Measurements from ENCODE around the gene CRB3.

Gene CRB3

DNA sequence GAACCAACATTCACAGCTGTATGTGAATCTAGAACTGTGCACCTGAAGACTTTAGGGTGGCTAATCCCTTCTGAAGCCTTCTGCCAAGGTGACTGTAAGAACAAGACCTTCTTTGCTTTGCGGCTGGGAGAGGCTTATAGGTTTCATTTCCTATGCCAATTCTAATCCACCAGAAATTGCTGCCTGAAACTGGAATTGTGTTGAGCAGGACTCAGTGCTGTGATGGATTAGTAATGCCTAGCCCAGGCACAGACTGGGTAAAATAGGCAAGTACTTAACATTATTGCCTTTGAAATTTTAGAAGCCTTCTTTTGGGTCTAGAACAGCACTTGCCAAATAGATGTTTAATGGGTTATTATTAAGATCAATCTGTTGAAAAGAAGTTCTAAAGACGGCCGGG lies 16.0 kb upstream of the CRB3 start:
- DNase-seq (ENCODE audit: low read depth, low spot score) = no peak
- no peak overlapping the region for H3K4me3 ChIP-seq (ENCODE audit: low read depth, low read length)
- TF ChIP-seq, protein P1, sequence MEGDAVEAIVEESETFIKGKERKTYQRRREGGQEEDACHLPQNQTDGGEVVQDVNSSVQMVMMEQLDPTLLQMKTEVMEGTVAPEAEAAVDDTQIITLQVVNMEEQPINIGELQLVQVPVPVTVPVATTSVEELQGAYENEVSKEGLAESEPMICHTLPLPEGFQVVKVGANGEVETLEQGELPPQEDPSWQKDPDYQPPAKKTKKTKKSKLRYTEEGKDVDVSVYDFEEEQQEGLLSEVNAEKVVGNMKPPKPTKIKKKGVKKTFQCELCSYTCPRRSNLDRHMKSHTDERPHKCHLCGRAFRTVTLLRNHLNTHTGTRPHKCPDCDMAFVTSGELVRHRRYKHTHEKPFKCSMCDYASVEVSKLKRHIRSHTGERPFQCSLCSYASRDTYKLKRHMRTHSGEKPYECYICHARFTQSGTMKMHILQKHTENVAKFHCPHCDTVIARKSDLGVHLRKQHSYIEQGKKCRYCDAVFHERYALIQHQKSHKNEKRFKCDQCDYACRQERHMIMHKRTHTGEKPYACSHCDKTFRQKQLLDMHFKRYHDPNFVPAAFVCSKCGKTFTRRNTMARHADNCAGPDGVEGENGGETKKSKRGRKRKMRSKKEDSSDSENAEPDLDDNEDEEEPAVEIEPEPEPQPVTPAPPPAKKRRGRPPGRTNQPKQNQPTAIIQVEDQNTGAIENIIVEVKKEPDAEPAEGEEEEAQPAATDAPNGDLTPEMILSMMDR (IDR thresholded peaks at IDR 0.05; ENCODE audit: low read depth, low read length) = no peak
- in situ Hi-C loops (cut with HindIII; ENCODE audit: low sequenced_read_pairs) = no loop called here

DNA sequence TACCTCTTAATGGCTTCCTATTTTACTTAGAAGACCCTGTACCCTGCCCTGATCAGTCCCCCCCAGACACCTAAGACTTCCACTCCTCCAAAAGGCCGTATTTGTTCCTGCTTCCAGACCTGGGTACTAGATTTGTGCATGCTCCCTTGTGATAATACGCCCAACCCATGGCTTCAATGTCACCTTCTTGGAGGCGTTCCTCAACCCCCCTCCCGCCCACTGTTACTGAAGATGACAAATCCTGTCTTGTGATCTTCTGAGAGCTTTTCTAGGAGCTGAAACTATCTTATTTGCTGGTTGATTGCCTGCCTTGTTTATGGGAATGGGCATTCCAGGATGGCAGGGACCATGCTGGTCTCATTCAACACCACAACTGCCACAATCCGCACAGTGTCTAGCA lies 13.9 kb upstream of the CRB3 start:
- TF ChIP-seq, protein P1 (IDR thresholded peaks at IDR 0.05; ENCODE audit: low read depth, low read length) = no peak
- DNase-seq (ENCODE audit: low read depth, low spot score) = no peak
- H3K4me3 ChIP-seq (ENCODE audit: low read depth, low read length) = no peak overlapping the region
- in situ Hi-C loops (cut with HindIII; ENCODE audit: low sequenced_read_pairs) = no loop called here

- TF ChIP-seq, protein P1 (IDR thresholded peaks at IDR 0.05; ENCODE audit: low read depth, low read length) = no peak
- DNase-seq (ENCODE audit: low read depth, low spot score) = no peak
- no peak overlapping the region for H3K4me3 ChIP-seq (ENCODE audit: low read depth, low read length)
Observed at GRCh38 chr19:6451583-6452222, 12.4 kb upstream of the CRB3 start.

GRCh38 chr19:6452223-6452614 lies 11.9 kb upstream of the CRB3 start:
- in situ Hi-C loops (cut with HindIII; ENCODE audit: low sequenced_read_pairs) = no loop called here
- TF ChIP-seq, protein P1 (IDR thresholded peaks at IDR 0.05; ENCODE audit: low read depth, low read length) = no peak
- no peak for DNase-seq (ENCODE audit: low read depth, low spot score)
- no peak overlapping the region for H3K4me3 ChIP-seq (ENCODE audit: low read depth, low read length)

More at GRCh38 chr19:6451583-6452222, 12.4 kb upstream of the CRB3 start:
- in situ Hi-C loops (cut with HindIII; ENCODE audit: low sequenced_read_pairs) = no loop called here

- no peak for DNase-seq (ENCODE audit: low read depth, low spot score)
- TF ChIP-seq, protein P1 (IDR thresholded peaks at IDR 0.05; ENCODE audit: low read depth, low read length) = no peak
- no peak overlapping the region for H3K4me3 ChIP-seq (ENCODE audit: low read depth, low read length)
- in situ Hi-C loops (cut with HindIII; ENCODE audit: low sequenced_read_pairs) = no loop called here
Observed at GRCh38 chr19:6452899-6453298, 11.2 kb upstream of the CRB3 start.

DNA sequence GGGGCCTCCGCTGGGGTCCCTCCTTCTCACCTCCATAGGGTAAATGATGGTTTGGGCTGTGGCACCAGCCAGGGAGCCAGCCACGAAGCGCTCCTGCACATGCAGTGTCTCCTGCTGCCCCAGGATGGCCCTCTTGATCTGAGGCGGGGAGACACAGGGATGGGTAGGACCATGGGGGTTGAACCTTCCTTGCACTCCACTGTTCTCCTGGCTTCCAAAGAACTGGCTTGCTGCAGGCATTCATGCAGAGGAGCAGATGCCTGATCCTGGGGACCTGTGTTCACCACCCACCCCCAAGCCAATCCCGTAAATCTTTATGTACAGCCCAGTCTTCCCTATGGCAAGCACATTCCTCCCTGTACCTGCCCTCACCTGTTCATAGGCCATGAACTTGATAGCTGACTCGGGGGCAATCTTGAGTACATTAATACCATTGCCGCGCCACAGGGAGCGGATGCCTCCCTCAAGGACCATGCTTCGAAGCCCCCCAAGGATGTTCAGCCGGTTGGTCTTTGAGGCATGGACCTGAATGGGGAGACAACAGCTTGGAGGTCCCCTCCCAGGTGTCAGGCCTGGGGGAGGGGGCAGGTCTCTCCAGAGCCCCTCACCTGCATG lies 10.0 kb upstream of the CRB3 start:
- H3K4me3 ChIP-seq (ENCODE audit: low read depth, low read length) = no peak overlapping the region
- TF ChIP-seq, protein P1 (IDR thresholded peaks at IDR 0.05; ENCODE audit: low read depth, low read length) = no peak
- no peak for DNase-seq (ENCODE audit: low read depth, low spot score)
- in situ Hi-C loops (cut with HindIII; ENCODE audit: low sequenced_read_pairs) = no loop called here
